Stomach smooth muscle (tissue), 2 donors: ENCODE data around the gene MCRIP1.

Experiments used
- H3K27ac ChIP-seq: one replicate; pipeline ENCODE4 v1.7.0; 2013; ENCODE audit warnings: mild to moderate bottlenecking, low read length, inconsistent platforms
- H3K27me3 ChIP-seq, 2 donors: one replicate each; pipeline ENCODE4 v1.7.0; 2013; ENCODE audit warnings: low read length in 2 of 2; ENCODE audit not compliant: insufficient read depth in 2 of 2, control insufficient read depth in 1 of 2
- H3K36me3 ChIP-seq, 2 donors: one replicate each; pipeline ENCODE4 v1.7.0; 2013; ENCODE audit warnings: low read length in 2 of 2; ENCODE audit not compliant: control insufficient read depth in 2 of 2, insufficient read depth in 2 of 2
- H3K4me1 ChIP-seq: one replicate; pipeline ENCODE4 v1.7.0; 2013; ENCODE audit warnings: low read length; ENCODE audit not compliant: control insufficient read depth, insufficient read depth
- H3K4me3 ChIP-seq, 2 donors: one replicate each; pipeline ENCODE4 v1.7.0; 2013; ENCODE audit warnings: low read length in 2 of 2
- H3K9ac ChIP-seq, 2 donors: one replicate each; pipeline ENCODE4 v1.7.0; 2013; ENCODE audit warnings: low read length in 2 of 2, mild to moderate bottlenecking in 1 of 2
- H3K9me3 ChIP-seq, 2 donors: one replicate each; pipeline ENCODE4 v1.7.0; 2013; ENCODE audit warnings: low read length in 2 of 2; ENCODE audit not compliant: control insufficient read depth in 2 of 2
- donor health status: healthy.
- donor health status: Pancreatic carcinoma.

The MCRIP1 gene

DNA sequence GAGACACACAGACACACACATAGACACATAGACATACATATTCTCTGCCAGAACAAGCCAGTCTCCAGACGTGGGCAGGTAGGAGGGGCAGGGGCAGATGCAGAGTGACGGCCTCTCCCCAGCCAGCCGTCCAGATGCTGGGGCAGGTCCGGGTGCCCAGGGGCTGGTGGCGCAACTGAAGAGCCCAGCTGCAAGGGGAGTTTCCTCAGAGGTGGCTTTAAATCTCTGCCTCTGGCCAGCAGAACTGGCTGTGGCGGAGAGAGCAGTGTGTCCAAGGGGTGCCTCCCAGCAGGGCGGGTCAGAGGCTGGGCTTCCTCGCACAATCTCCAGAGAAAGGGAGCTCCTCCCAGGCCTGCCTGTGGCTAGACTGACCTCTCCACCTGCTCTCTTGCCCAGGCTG lies 38.6 kb downstream of the MCRIP1 start:
- Histone ChIP-seq H3K4me3 (no peak overlapping the region), H3K27ac (no peak overlapping the region), H3K9ac (no peak overlapping the region), H3K9me3 (no peaks in the 10 kb centered on the region), H3K36me3 (no peaks in the 10 kb centered on the region), H3K27me3 (peaks cover 6 to 23% of the 10 kb centered on the region in 2 donors), H3K4me1 (no peaks in the 10 kb centered on the region)

DNA sequence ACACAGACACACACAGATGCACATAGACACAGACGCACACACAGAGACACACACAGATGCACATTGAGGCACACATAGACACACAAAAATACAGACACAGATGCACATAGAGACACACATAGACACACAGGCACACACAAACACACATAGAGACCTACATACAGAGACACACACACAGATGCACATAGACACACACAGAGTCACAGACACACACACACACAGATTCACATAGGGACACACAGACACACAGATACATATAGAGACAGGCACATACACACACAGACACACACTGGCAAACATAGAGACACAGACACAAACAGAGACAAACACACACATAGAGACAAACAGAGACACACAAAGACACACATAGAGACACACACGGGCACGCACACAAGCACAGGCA lies 39.0 kb downstream of the MCRIP1 start:
- no peak overlapping the region for H3K27ac ChIP-seq
- H3K9me3 ChIP-seq = no peaks in the 10 kb centered on the region
- no peaks in the 10 kb centered on the region for H3K4me1 ChIP-seq
- peaks cover 6 to 23% of the 10 kb centered on the region in 2 donors for H3K27me3 ChIP-seq
- H3K36me3 ChIP-seq = no peaks in the 10 kb centered on the region
- H3K4me3 ChIP-seq = no peak overlapping the region
- no peak overlapping the region for H3K9ac ChIP-seq

DNA sequence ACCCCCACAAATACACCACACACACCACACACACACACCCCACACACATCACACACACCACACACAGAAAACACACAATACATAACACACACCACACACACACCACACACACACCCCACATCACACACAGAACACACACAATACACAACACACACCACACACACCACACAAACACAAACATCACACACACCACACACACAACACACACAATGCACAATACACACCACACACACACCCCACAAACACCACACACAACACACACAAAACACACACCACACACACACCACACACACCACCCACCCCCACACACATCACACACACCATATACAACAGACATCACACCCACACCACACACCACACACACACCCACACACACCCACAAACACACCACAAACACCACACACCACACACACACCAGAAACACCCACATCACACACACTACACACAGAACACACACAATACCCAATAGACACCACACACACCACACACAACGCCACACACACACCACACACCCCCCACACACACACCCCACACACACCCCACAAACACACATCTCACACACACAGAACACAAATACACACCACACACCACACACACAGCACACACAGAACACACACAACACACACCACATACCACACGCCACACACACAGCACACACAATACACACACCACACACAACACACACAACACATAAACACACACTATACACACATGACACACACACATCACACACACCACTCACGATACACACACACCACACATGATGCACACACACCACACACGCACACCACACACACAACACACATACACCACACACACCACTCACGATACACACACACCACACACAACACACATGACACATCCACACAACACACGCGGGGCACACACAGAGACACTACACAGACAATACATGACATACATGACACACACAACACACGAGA lies 40.1 kb downstream of the MCRIP1 start:
- peaks cover 6 to 23% of the 10 kb centered on the region in 2 donors for H3K27me3 ChIP-seq
- H3K4me1 ChIP-seq = no peaks in the 10 kb centered on the region
- no peak overlapping the region for H3K27ac ChIP-seq
- no peak overlapping the region for H3K9ac ChIP-seq
- no peaks in the 10 kb centered on the region for H3K36me3 ChIP-seq
- no peak overlapping the region for H3K4me3 ChIP-seq
- H3K9me3 ChIP-seq = no peaks in the 10 kb centered on the region
